GM21515 (cell line): ENCODE results near the gene NEDD8.
"Not testable (repeated sequence)": the region's sequence is repeated elsewhere in the genome, so short reads cannot be mapped to it uniquely, and the experiment has no call there.

Experiments
- ATAC-seq: cut with Tn5 transposase; IDR thresholded peaks from one replicate; pipeline ENCODE4 v1.9.1; 2021; ENCODE audit not compliant: unreplicated experiment

NEDD8 gene

GRCh38 chr14:24228902-24229301 is 3.3 kb downstream of the NEDD8 start:
- no peak for ATAC-seq

- no peak for ATAC-seq
Measured at GRCh38 chr14:24226473-24226872, 5.7 kb downstream of the NEDD8 start.

- no peak for ATAC-seq
Measured at GRCh38 chr14:24224618-24225071, 7.5 kb downstream of the NEDD8 start.

- ATAC-seq, result not testable (repeated sequence)
Measured at GRCh38 chr14:24222987-24223386, 9.2 kb downstream of the NEDD8 start.

GRCh38 chr14:24219521-24219920 is 12.6 kb downstream of the NEDD8 start:
- ATAC-seq, result no peak

- no peak for ATAC-seq
Measured at GRCh38 chr14:24219080-24219479, 13.1 kb downstream of the NEDD8 start.

GRCh38 chr14:24216876-24217275 is 15.3 kb downstream of the NEDD8 start:
- ATAC-seq, result not testable (repeated sequence)

GRCh38 chr14:24216345-24216699 is 15.8 kb downstream of the NEDD8 start:
- no peak for ATAC-seq

GRCh38 chr14:24215495-24216344 is 16.4 kb downstream of the NEDD8 start, which contains the start of gene MDP1:
TSS of gene MDP1 (minus strand) at chr14:24216066. CDS start at chr14:24215955, 111 bp downstream.
- peak; percentile 63 for ATAC-seq

- ATAC-seq, result no peak
Measured at GRCh38 chr14:24213866-24214662, 18.1 kb downstream of the NEDD8 start.

GRCh38 chr14:24212924-24213865 is 19.0 kb downstream of the NEDD8 start, which contains the start of gene CHMP4A:
TSS of gene CHMP4A (minus strand) at chr14:24213488. CDS start at chr14:24213439, 49 bp downstream.
- peak; percentile 81 for ATAC-seq

- no peak for ATAC-seq
Measured at GRCh38 chr14:24211311-24211710, 20.9 kb downstream of the NEDD8 start.

GRCh38 chr14:24207625-24208024 is 24.5 kb downstream of the NEDD8 start:
- ATAC-seq, result no peak

- ATAC-seq, result no peak
Measured at GRCh38 chr14:24207104-24207551, 25.0 kb downstream of the NEDD8 start.

GRCh38 chr14:24206260-24207103 is 25.7 kb downstream of the NEDD8 start:
- ATAC-seq, result no peak

- ATAC-seq, result no peak
Measured at GRCh38 chr14:24204163-24205146, 27.7 kb downstream of the NEDD8 start.

- ATAC-seq, result not testable (repeated sequence)
Measured at GRCh38 chr14:24203249-24203886, 28.8 kb downstream of the NEDD8 start.

GRCh38 chr14:24202538-24202937 is 29.6 kb downstream of the NEDD8 start:
- ATAC-seq, result not testable (repeated sequence)
